Measurements from ENCODE around the gene FIGN. TPM values are rescaled to one million over a fixed set of nuclear protein-coding genes. Genes with fewer than 3 reads are reported as not detected.

Gene FIGN
- total and polyA plus RNA-seq, 2 of the 8 experiments (the other 6 are each of a cell fraction or from before 2014, with no cell fraction given): 5.0 to 22.8 TPM

DNA sequence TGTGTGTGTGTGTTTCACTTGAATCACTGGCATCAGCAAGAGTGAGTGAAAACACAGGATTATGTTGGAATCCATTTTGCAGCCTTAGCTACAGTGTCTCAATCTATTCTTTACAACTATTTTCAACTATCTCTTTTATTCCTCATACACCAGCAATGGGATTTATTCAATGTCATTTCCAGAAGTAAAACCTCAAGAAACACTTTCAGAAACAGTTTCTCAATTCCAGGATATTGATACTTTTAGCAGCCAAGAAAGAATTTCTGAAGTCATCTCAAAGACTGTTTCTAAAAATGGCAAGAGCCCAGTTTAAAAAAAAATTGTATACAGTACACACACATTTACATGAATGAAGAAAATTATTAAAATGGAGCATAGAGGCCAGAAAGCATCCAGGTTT is 171.6 kb downstream of the FIGN start (continued):
- TF ChIP-seq TAF7 (optimal IDR thresholded peaks at IDR 0.05; ENCODE audit: borderline replicate concordance, low read depth, low read length): no peak
- TF ChIP-seq BACH1 (IDR thresholded peaks at IDR 0.05; ENCODE audit: low read length): no peak
- TF ChIP-seq SIX5 (IDR thresholded peaks at IDR 0.05; ENCODE audit: low read depth, low read length): no peak
- no peak for TF ChIP-seq KDM4A (IDR thresholded peaks at IDR 0.05; ENCODE audit: low read depth, low read length, severe bottlenecking)
- TF ChIP-seq TBP (IDR thresholded peaks at IDR 0.05; ENCODE audit: low read depth, low read length): no peak

Measured in H1 (cell line).